M059J (cell line): ENCODE measurements around the gene PAQR7. TPM values are rescaled to one million over a fixed set of nuclear protein-coding genes. Genes with fewer than 3 reads are reported as not detected.

Experiments used
- DNase-seq: peaks from one replicate; pipeline ENCODE4 v3.0.0-alpha.2; 2012; ENCODE audit warnings: low read depth
- total RNA-seq: library from RNA; depleted of rRNA; stranded (reverse); fragments of >200 nt; shearing (Covaris generic); gene quantifications from 2 replicates; pipeline ENCODE4 v1.2.3, GENCODE V29; 2014; rRNA removed

PAQR7 gene, protein sequence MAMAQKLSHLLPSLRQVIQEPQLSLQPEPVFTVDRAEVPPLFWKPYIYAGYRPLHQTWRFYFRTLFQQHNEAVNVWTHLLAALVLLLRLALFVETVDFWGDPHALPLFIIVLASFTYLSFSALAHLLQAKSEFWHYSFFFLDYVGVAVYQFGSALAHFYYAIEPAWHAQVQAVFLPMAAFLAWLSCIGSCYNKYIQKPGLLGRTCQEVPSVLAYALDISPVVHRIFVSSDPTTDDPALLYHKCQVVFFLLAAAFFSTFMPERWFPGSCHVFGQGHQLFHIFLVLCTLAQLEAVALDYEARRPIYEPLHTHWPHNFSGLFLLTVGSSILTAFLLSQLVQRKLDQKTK
- 6.5 and 6.8 TPM in 2 replicates for total RNA-seq

DNA sequence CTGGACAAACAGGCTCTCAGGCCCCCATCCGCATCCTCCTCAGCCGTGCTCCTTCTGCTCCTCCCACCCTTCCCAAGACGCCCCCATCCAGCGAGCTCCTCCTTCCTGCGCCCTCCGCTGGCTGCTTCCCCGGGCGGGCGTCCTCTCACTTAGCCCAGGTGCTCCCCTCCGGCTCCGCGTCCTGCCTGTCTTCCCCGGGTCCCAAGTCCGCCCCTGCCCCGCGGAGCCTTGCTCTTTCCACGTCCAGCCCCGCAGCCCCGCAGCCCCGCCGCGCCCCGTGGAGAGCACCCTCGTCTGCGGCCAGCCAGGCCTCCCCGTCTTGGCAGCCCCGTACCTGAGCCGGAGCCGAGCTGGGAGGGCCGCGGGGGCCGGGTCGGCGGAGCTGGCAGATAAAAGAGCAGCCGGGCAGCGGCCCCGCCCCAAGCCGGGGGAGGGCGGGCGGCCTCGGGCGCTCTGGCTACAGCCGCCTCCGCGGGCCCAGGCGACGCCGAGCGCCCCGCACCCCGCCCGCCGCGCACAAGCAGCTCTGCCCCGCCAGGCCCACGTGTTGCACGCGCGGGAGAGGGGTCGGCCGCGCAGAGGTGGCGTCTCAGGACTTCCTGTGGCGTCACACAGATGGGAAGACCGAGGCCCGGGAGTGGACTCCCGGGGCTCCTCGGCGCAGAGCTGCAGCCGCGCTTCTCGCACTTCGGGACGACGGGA is at the start of gene PAQR7:
Gene PAQR7, minus strand, starts transcription at position 555 of the 702 bp plus-strand sequence. CDS start 11,869 bp downstream, outside the sequence.
- peak; percentile 72 for DNase-seq

GRCh38 chr1:25924454-25924853 is 48.9 kb upstream of the PAQR7 start:
- DNase-seq, result no peak

- peak; percentile 44 for DNase-seq
Observed at GRCh38 chr1:25922971-25923552, 47.6 kb upstream of the PAQR7 start.

DNA sequence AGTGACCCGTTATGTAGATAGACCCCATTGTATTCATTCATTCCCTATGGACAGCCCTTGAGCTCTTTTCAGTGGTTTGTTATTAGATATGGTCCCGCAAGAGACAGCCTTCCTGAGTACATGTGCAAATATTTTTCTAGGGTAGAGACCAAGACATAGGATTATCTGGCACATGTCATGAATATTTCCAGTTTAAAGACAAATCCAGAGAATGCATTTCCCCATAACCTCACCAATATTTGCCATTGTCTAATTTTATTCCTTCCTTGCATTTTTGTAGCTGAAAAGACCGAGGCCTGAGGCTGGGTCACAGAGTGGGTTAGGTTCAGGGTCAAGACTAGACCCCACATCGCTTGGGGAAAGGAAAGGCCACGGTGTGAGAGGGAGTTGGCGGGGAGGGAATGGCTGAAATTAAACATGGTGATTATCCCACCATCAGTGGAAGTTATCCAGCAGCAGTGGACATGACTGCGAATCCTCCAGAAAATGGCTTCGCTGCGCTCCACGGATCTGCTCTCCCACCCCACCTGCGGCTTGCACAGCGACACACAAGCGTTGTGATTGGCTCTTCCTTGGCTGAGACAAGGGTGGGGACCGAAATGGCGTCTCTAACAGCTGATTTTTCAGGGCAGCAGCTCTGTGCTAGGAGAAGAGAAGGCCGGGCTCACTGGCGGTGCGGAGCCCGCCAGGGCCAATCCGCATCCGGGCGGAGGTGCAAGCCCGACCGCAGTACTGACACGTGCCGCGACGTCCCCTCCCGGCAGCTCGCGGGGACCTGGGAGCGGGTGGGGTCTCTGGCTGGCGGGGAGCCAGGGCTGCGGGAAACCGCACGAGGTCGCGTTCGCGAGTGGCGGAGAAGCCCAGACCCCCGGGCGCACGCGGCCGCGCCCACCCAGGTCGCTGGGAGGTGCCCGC is 46.8 kb upstream of the PAQR7 start:
- DNase-seq, result peak; percentile 9

DNA sequence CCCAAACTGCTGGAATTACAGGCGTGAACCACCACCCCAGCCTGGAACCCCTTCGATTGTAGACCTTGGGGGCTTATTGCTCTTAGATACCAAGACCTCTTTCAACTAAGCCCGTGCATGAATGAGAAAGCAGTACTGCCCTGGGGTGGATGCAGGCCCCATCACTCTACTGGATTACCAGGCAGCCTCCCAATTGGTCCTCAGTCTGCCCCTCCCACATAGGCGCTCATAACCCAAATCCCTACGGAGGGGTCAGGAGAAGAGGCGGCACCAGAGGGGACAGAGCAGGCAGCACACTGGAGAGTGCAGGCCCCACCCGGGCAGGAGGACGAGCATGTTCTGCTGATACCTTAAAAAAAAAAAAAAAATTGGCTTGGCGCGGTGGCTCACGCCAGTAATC is 43.1 kb upstream of the PAQR7 start:
- no peak for DNase-seq

DNA sequence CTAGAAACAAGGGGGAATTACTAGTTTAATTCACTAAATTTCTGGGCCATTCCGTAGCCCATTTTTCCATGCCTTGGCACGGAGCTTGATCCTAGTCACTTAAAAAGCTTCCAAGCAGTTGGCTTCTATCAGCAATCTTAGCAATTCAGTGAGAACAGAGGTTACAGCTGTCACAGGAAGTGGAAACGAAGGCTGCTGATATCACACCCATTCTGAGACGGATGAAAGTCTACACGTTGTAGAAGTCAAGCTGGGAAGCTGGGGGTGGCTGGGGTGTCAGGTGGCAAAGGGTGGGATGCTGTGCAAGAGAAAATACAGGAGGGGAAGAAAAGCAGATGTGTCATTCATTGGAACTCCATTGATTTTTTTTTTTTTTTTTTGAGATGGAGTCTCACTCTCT is 42.5 kb upstream of the PAQR7 start:
- no peak for DNase-seq

- no peak for DNase-seq
Observed at GRCh38 chr1:25916460-25916859, 41.0 kb upstream of the PAQR7 start.

GRCh38 chr1:25914074-25914995 is 38.8 kb upstream of the PAQR7 start:
- no peak for DNase-seq

DNA sequence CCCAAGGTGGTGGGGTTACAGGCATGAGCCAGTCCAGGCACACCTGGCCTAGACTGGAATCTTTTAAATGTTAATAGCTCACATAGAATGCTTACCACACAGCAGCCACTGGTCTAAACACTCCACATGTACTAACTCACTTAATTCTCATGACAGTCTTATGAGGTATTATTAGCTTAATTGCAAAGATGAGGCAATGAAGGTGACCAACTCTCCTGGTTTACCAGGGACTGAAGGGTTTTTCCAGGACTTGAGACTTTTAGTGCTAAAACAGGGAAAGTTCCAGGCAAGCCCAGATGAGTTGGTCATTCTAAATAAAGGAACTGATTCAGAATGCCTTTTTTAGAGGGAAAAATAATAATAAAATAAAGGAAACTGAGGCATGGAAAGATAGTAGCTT is 37.7 kb upstream of the PAQR7 start:
- no peak for DNase-seq

DNA sequence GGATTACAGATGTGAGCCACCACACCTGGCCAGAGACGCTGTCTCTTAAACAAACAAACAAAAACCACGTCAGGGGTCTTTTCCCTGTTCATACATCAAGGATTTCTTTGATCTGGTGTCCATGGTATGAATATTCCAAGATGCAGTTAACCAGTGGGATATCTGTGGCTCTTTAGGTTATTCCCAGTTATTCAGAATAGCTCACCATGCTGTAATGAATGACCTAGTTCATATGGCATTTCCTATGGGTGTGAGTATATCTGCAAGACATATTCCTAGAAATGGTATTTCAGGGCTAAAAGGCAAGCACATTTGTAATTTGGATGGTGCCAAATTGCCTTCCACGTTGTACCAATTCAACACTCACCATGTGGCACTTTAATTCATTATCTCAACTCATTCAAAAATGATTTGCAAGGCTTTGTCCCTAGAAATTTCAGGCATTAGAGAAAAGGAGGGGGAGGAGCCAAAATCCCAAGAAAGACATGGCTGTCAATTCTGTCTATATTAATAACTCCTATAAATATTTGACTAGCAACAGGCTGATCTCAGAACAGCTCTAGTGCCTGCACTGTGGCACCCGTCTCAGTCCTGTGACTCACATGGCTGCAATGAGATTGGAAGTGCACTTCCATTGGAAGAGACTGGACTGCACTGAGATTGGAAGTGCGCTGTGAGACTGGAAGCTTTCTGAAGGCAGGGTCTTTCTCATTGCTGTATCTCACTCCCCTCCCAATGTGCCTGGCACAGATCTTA is 36.7 kb upstream of the PAQR7 start:
- peak; percentile 57 for DNase-seq

- DNase-seq, result no peak
Observed at GRCh38 chr1:25911162-25911561, 35.7 kb upstream of the PAQR7 start.

DNA sequence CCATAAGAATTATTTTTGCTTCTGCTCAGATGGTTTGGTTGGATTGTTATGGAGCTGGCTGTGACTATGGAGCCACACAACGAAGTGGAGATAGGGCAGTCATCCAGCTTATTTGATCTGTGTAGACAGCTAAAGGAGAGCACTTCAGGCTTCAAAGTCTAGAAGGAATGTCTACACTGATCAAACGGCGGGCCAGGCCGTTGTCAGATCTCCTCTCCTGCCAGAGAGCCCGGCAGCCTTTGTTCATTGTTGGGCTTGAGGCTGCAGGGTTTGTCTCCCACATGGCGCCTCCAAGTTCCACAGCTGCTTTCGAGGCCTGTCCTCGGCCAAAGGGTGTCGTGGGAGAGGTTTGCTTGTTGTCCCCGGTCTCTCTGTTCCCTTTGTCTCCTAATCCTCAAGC is 33.5 kb upstream of the PAQR7 start:
- DNase-seq, result no peak

DNA sequence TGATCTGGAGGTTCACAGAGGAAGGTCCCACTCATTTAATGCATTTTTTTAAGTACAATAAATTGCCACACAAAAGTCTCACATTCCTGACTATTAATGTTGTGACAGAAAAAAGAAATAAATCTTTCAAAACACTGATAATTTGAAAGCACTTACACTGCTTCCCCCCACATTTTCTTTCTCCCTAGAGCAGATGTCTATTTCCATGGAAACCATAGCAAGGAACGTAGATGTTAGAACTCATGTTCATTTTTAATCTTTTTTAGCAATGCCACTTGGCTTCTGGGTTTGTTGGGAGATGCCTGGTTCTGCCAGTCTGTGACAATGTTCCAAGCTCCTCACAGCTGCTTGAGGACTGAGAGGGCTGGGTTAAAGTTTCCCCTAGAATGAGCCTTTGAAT is 32.7 kb upstream of the PAQR7 start:
- DNase-seq, result no peak

DNA sequence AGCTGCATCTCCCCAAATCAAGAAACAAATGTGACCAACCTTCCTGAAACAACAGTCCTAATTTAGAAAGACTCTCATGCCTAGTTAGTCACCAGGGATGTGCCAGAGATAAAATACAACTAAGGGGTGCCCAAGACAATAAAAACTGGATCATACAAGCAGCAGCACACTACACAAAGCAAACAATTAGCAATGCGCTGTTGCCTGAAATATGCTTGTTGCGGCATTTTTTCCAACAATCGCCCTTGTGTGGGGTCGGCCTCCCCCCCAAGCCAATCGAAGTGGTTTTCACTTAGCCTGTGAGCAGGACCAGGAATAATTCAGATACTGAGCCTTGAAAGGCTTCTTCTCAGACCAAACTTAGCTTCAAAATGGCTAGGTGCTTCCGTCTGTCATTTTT is 32.1 kb upstream of the PAQR7 start:
- DNase-seq, result no peak

- no peak for DNase-seq
Observed at GRCh38 chr1:25906644-25907300, 31.3 kb upstream of the PAQR7 start.

DNA sequence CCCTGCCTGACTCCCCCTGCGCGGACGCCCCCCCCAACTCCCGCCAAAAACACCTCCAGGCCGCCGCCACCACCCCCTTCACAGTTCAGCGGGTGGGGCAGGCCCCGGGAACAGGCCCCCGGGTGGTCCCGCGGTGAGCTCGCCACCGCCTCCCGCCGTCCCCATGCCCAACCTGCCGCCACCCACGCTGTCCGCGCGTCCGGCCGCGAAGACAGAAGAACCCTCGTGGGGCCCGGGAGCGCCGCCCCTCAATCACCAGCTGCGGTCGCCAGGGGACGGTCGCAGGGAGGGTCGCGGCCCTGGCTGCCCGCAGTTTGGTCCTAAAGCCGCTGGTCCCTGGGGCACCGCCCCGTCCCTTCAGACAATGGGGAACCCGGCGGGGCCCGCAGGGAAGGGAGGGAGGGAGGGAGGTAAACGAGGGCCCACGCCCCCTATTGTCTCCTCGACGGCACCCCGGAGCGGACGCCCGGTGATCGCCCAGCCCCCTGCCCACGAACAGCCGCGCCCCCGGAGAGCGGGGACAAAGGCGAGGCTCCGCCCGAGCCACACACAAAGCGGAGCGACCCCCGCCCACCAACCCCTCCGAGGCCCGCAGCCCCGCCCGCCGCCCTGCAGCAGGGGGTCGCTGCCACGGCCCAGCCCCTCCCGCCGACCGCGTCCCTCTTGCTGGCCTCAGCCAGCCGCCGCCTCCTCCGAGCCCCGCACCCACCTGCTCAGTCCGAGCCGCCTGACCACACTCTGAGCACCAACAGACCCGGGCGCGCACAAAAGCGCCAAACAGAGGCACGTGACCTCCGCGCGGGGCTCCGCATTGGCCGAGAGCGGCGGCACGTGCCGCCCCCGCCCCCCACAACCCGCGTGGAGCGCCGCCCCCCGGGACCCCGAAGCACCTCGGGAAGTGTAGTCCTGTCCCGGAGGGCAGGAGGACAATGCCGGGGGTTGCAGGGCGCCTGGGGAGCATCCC is 30.5 kb upstream of the PAQR7 start, which contains the start of gene STMN1:
Gene STMN1, minus strand, starts transcription at position 740 of the 964 bp plus-strand sequence. CDS start 1,743 bp downstream, outside the sequence.
- DNase-seq, result peak; percentile 94

DNA sequence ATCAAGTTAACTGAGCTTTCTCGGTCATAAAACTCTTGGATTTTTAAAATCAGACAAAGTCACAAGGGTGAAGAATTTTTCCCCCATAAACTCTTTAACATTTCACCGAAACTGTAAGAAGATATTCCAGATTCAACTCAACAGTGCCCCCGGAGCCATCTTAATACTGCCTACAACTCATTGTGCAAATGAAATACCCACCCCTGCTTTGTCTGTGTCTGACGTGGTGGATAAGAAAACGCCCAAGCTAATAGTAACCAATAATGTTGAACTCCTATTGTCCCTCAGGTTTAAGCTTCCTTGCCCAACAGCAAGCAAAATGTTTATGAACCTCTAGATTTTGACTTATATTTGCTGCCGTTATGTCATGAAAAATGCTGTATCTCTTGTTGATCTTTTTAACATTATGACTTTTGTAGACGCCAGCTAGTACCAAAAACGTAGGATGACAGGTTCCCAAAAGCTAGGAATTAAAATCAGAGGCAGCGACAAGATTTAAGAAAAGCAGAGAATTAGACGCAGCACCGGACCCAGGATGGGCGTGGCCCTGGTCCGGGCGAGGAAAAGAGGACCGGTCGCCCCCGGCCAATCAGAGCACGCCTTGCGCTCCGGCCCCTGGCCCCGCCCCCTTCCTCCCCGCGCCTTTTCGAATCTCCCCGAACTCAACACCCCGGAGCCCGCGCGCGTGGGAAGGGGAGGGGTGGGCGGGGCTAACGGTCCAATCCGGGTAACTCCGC is 29.6 kb upstream of the PAQR7 start:
- peak; percentile 93 for DNase-seq
